NT2/D1 (cell line): Measurements from ENCODE around the gene RNPEPL1.

ENCODE experiments used
- SUZ12 ChIP-seq: IDR thresholded peaks from 2 replicates; pipeline ENCODE4 v1.6.1; 2011; ENCODE audit not compliant: insufficient read length, insufficient read depth; ENCODE audit errors: extremely low read depth
- ZNF274 ChIP-seq: IDR thresholded peaks from 2 replicates; pipeline ENCODE4 v1.6.1; 2011; ENCODE audit warnings: mild to moderate bottlenecking, low read depth, low read length

GRCh38 chr2:240553956-240554480 is 14.3 kb upstream of the RNPEPL1 start:
- TF ChIP-seq ZNF274 = no peak
- no peak for TF ChIP-seq SUZ12
